Type B pancreatic cell (in vitro differentiated cells): ENCODE results near the gene YTHDF1. TPM values are rescaled to one million over a fixed set of nuclear protein-coding genes. Genes with fewer than 3 reads are reported as not detected.

Experiments used
- DNase-seq: peaks from one replicate; pipeline ENCODE4 v3.0.0; 2021; ENCODE audit warnings: mixed read lengths; ENCODE audit not compliant: unreplicated experiment; ENCODE audit errors: extremely low spot score
- H3K27ac Mint-ChIP-seq: 2 replicates; pipeline ENCODE4 v1.8.0; 2021; ENCODE audit warnings: mild to moderate bottlenecking, mixed read lengths
- H3K27me3 Mint-ChIP-seq: 2 replicates; pipeline ENCODE4 v1.8.0; 2021; ENCODE audit warnings: mixed read lengths
- H3K36me3 Mint-ChIP-seq: 2 replicates; pipeline ENCODE4 v1.8.0; 2021; ENCODE audit warnings: mixed read lengths
- H3K4me1 Mint-ChIP-seq: one replicate; pipeline ENCODE4 v1.8.0; 2021; ENCODE audit warnings: mixed read lengths; ENCODE audit not compliant: unreplicated experiment
- H3K4me3 Mint-ChIP-seq: 2 replicates; pipeline ENCODE4 v1.8.0; 2021; ENCODE audit warnings: mild to moderate bottlenecking, mixed read lengths
- H3K9me3 Mint-ChIP-seq: 2 replicates; pipeline ENCODE4 v1.8.0; 2021; ENCODE audit warnings: mixed read lengths
- CTCF ChIP-seq: fragments of 200-600 bp; sonication (generic); conservative IDR thresholded peaks from 2 replicates; pipeline ENCODE4 v1.5.0; 2021; ENCODE audit warnings: antibody characterized with exemption, mild to moderate bottlenecking
- total RNA-seq: library from RNA; stranded (reverse); gene quantifications from 2 replicates; pipeline ENCODE4 v1.2.1, GENCODE V29; 2021; ENCODE audit warnings: low replicate concordance

Gene YTHDF1
- total RNA-seq, 1 donor from 2014 or later, result 50.4 TPM

DNA sequence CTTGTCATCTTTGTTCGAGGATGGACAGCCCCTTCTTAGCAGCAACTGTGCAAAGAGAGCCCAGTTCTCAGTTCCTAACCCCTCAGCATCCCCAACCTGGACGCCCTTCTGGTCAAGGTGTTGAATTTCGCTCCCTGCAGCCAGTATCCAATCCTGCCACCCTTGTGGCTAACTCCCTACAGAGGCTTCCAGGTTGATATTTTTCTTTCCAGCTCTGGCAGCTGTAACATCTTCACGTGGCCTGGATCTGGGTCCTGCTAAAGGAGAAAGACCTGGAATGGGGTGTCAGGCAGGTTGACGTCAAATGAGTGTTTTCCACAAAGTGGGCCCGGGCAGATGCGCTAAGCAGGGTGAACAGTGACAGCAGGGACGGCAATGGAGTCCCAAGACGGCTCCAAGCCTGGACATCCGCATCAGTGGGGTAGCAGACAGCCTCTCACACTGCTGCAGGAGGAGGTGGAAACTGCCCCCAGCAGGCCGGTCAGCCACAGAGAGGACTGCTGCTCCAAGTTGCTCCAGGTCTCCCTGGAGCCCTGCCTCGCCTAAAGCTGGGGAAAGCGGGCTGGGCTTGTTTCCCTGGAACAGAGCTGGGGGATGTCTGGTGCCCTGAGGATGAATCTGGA is 1.0 kb upstream of the YTHDF1 start:
- peak overlapping the region; percentile 90 for H3K4me3 Mint-ChIP-seq
- peaks cover 11% of the 10 kb centered on the region for H3K27me3 Mint-ChIP-seq
- no peak for TF ChIP-seq CTCF
- peaks cover 36% of the 10 kb centered on the region for H3K4me1 Mint-ChIP-seq
- H3K9me3 Mint-ChIP-seq, result no peaks in the 10 kb centered on the region
- no peak for DNase-seq
- H3K27ac Mint-ChIP-seq, result peak overlapping the region; percentile 79
- H3K36me3 Mint-ChIP-seq, result peaks cover 11% of the 10 kb centered on the region

- H3K4me1 Mint-ChIP-seq, result peaks cover 42% of the 10 kb centered on the region
- DNase-seq, result no peak
- no peaks in the 10 kb centered on the region for H3K9me3 Mint-ChIP-seq
- peak overlapping the region; percentile 99 for H3K4me3 Mint-ChIP-seq
- TF ChIP-seq CTCF, result peak; percentile 70
- H3K36me3 Mint-ChIP-seq, result peaks cover 16% of the 10 kb centered on the region
- peaks cover 6% of the 10 kb centered on the region for H3K27me3 Mint-ChIP-seq
- peak overlapping the region; percentile 90 for H3K27ac Mint-ChIP-seq
Measured at GRCh38 chr20:63215101-63216040, 560 bp downstream of the YTHDF1 start.

DNA sequence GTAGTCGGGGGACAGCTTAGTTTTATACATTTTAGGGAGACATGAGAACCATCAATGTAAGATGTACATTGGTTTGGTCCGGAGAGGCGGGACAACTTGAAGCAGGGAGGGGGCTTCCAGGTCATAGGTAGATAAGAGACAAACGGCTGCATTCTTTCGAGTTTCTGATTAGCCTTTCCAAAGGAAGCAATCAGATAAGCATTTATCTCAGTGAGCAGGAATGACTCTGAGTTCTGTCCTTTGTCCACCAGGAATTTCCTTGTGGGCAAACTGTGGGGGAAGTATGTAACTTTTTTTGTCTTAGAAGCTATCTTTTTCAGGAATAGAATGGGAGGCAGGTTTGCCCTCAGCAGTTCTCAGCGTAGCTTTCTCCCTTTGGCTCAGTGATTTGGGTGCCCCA is 1.4 kb downstream of the YTHDF1 start:
- Mint-ChIP-seq H3K4me3 (peak overlapping the region; percentile 99), H3K27me3 (no peaks in the 10 kb centered on the region), H3K36me3 (peaks cover 16% of the 10 kb centered on the region), H3K27ac (peak overlapping the region; percentile 90), H3K9me3 (no peaks in the 10 kb centered on the region), H3K4me1 (peaks cover 42% of the 10 kb centered on the region)
- no peak for DNase-seq
- TF ChIP-seq CTCF, result no peak

GRCh38 chr20:63212792-63213191 is 3.1 kb downstream of the YTHDF1 start:
- peaks cover 23% of the 10 kb centered on the region for H3K36me3 Mint-ChIP-seq
- DNase-seq, result no peak
- H3K4me1 Mint-ChIP-seq, result peaks cover 42% of the 10 kb centered on the region
- H3K4me3 Mint-ChIP-seq, result peak overlapping the region; percentile 70
- no peak for TF ChIP-seq CTCF
- H3K27me3 Mint-ChIP-seq, result no peaks in the 10 kb centered on the region
- no peak overlapping the region for H3K27ac Mint-ChIP-seq
- no peaks in the 10 kb centered on the region for H3K9me3 Mint-ChIP-seq

DNA sequence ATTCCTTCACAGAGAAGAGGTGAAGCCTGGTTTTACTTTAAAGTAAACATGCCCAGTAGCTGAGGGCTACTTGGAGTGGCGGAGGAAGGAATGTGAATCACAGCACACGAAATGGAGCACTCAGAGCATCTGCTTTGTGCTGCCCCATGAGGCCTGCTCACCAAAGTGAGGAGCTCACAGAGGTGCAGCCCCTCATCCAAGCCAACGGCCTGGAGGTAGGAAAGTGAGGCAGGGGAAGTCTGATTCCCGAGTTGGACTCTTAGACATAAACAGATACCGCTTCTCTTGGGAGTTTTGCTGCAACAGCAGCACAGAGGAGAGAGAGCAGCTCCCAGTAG is 3.6 kb downstream of the YTHDF1 start:
- DNase-seq, result no peak
- Mint-ChIP-seq H3K27ac (no peak overlapping the region), H3K4me1 (peaks cover 42% of the 10 kb centered on the region), H3K4me3 (peak overlapping the region; percentile 52), H3K9me3 (no peaks in the 10 kb centered on the region), H3K36me3 (peaks cover 23% of the 10 kb centered on the region), H3K27me3 (no peaks in the 10 kb centered on the region)
- no peak for TF ChIP-seq CTCF
